ENCODE measurements around the gene POF1B. TPM values are rescaled to one million over a fixed set of nuclear protein-coding genes. Genes with fewer than 3 reads are reported as not detected.
"Not testable (repeated sequence)": the region's sequence is repeated elsewhere in the genome, so short reads cannot be mapped to it uniquely, and the experiment has no call there.

The POF1B gene
- total and polyA plus RNA-seq, 2 donors (not counting 3 experiments of a cell fraction or from before 2014, with no cell fraction given), result 0.20 TPM; not detected in 1

DNA sequence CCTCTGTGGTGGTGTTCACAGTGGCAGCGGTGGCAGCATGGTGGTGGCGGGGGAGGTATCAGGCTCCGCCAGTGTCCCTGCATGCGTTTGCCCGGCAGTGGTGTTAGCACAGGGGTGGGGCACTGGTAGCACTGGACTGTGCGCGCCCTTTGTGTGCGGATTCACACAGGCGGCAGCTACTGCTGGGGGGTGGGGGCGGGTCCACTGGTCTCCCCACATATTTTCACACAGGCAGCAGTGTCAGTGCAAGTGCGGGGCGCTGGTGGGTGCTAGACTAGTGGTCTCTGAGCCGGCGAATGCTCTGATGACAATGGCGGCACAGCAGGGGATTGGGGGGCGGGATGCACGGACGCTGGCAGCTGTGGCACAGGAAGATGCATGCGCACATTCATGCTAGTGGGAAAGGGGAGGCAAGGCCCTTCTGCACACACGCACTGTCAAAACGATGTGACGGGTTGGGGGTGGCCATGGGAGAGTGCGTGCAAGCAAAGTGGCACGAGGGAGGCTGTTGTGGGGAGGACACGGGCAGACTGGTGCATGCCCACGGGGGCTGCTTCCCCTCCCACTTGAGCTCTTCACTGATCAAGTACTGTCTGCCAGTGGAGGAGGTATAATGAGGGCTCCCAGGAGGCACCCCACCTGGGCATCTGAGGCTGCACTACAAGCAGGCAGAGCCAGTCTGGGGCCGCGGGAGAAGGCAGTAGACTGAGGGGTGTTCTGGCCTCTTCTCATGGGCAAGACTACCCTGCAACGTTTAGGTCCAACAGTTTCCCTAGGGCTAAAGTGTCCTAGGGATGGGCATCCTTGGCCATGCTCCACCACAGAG, 53.0 kb downstream of the POF1B start:
- H4K20me1 ChIP-seq (replicated peaks; ENCODE audit: control insufficient read depth, extremely low read depth, insufficient read depth, low read length), result no peaks in the 10 kb centered on the region
- DNase-seq (ENCODE audit: low read depth, low spot score) (no peak), FAIRE-seq (no peak)
- no peak overlapping the region for H3K4me3 ChIP-seq (replicated peaks in 1 of 3; ENCODE audit: insufficient read depth in 1 of 3, low read depth in 1 of 3, low read length in 3 of 3)
- TF ChIP-seq POLR2AphosphoS5 (IDR thresholded peaks at IDR 0.05; ENCODE audit: insufficient read depth, low read depth, low read length), result no peak
- TF ChIP-seq POLR2A (IDR thresholded peaks at IDR 0.05; ENCODE audit: low read depth, low read length), result no peak
- no peak for TF ChIP-seq MYC (IDR thresholded peaks at IDR 0.05; ENCODE audit: low read depth, low read length)
- no peak for TF ChIP-seq GATA2 (IDR thresholded peaks at IDR 0.05; ENCODE audit: insufficient read depth, insufficient read length, low read depth, low read length)
- TF ChIP-seq EZH2 (IDR thresholded peaks at IDR 0.05; ENCODE audit: borderline replicate concordance, low read depth, low read length, severe bottlenecking), result no peak
- intact Hi-C loops (cut with micrococcal nuclease) (no loop called here), dilution Hi-C loops (cut with MboI; ENCODE audit: extremely low pct_ligation_motif_present, low sequenced_read_pairs) (no loop called here)
- CTCF ChIA-PET, result no interaction called here
- H3K27me3 ChIP-seq (ENCODE audit: control insufficient read depth in 2 of 2, insufficient read depth in 2 of 2, low read length in 2 of 2), result no peaks in the 10 kb centered on the region
- H2AFZ ChIP-seq (ENCODE audit: low read depth, low read length), result no peak overlapping the region
- H3K4me2 ChIP-seq (ENCODE audit: insufficient read depth, low read length), result no peak overlapping the region
- no TSS peak for BruUV-seq (replicated peaks)
- H3K9me1 ChIP-seq (replicated peaks; ENCODE audit: control insufficient read depth, extremely low read depth, insufficient read depth, low read length), result no peaks in the 10 kb centered on the region
- H3K36me3 ChIP-seq (ENCODE audit: control insufficient read depth in 2 of 2, extremely low read depth in 1 of 2, insufficient read depth in 2 of 2, low read length in 2 of 2), result no peaks in the 10 kb centered on the region
- no peak overlapping the region for H3K9ac ChIP-seq (replicated peaks; ENCODE audit: extremely low read depth, insufficient read depth, low read length)
- no peaks in the 10 kb centered on the region for H3K4me1 ChIP-seq (ENCODE audit: control insufficient read depth, extremely low read depth, insufficient read depth, low read length)
- no peak overlapping the region for H3K27ac ChIP-seq (ENCODE audit: insufficient read depth, low read depth, low read length)
- H3K9me3 ChIP-seq (replicated peaks; ENCODE audit: control insufficient read depth, insufficient read depth, low read length), result no peaks in the 10 kb centered on the region
- POLR2A ChIA-PET, result no interaction called here
- no peaks in the 10 kb centered on the region for H3K79me2 ChIP-seq (ENCODE audit: control insufficient read depth, insufficient read depth, low read length)

DNA sequence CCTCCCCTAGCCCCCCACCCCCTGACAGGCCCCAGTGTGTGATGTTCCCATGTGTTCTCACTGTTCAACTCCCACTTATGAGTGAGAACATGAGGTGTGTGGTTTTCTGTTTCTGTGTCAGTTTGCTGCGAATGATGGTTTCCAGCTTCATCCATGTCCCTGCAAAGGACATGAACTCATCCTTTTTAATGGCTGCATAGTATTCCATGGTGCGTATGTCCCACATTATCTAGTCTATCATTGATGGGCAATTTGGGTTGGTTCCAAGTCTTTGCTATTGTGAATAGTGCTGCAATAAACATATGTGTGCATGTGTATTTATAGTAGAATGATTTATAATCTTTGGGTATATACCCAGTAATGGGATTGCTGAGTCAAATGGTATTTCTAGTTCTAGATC, 68.1 kb downstream of the POF1B start:
- intact Hi-C loops (cut with micrococcal nuclease); H3K4me1 ChIP-seq (ENCODE audit: control insufficient read depth, extremely low read depth, insufficient read depth, low read length); H2AFZ ChIP-seq (ENCODE audit: low read depth, low read length); H3K27ac ChIP-seq (ENCODE audit: insufficient read depth, low read depth, low read length); FAIRE-seq; DNase-seq (ENCODE audit: low read depth, low spot score); H3K27me3 ChIP-seq (ENCODE audit: control insufficient read depth in 2 of 2, insufficient read depth in 2 of 2, low read length in 2 of 2); CTCF ChIA-PET; H3K36me3 ChIP-seq (ENCODE audit: control insufficient read depth in 2 of 2, extremely low read depth in 1 of 2, insufficient read depth in 2 of 2, low read length in 2 of 2); H3K9me1 ChIP-seq (replicated peaks; ENCODE audit: control insufficient read depth, extremely low read depth, insufficient read depth, low read length); H3K9ac ChIP-seq (replicated peaks; ENCODE audit: extremely low read depth, insufficient read depth, low read length); H3K4me3 ChIP-seq (replicated peaks in 1 of 3; ENCODE audit: insufficient read depth in 1 of 3, low read depth in 1 of 3, low read length in 3 of 3); POLR2A ChIA-PET; H3K9me3 ChIP-seq (replicated peaks; ENCODE audit: control insufficient read depth, insufficient read depth, low read length); H4K20me1 ChIP-seq (replicated peaks; ENCODE audit: control insufficient read depth, extremely low read depth, insufficient read depth, low read length); BruUV-seq (replicated peaks); dilution Hi-C loops (cut with MboI; ENCODE audit: extremely low pct_ligation_motif_present, low sequenced_read_pairs); H3K79me2 ChIP-seq (ENCODE audit: control insufficient read depth, insufficient read depth, low read length); H3K4me2 ChIP-seq (ENCODE audit: insufficient read depth, low read length): not testable (repeated sequence)

Measured in endothelial cell of umbilical vein (primary cell).